Measurements from ENCODE around the gene ZNF580.

The ZNF580 gene

DNA sequence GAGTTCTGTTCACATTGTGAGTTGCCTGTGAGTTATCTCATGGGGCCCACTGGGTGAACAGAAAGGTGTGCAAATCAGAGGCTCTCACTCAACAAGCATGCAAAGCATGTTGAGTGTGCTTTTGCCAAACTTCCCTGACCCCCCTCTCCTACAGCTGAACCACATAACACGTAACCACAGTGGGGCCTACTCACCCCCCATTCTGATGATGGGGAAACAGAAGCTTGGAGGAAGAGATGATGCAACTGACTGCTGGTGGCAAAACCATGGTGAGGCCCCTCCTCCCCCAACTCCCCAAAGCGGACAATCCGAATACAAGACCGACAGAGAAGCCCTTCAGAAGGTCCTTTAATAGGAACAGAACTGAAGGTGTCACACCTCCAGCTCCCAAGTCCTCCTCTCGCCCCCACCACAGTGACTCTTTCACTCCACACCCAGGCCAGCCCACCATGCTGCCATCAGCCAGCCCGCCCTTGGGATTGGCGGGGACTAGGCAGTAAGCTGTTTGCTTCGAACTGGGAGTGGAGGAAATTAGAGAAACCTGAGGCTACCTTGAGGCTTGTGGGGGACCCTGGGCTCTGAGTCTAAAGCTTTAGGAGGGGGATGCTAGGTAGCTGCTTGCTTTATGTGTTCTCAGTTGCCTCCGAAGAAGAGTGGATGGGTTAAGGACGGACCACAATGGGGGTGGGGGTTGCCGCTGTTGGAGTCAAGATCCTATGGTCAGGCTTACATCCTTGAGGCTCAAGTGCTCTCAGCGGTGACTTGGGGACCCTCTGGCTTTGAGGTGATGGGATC, 20.2 kb upstream of the ZNF580 start:
- TF ChIP-seq, protein P1, sequence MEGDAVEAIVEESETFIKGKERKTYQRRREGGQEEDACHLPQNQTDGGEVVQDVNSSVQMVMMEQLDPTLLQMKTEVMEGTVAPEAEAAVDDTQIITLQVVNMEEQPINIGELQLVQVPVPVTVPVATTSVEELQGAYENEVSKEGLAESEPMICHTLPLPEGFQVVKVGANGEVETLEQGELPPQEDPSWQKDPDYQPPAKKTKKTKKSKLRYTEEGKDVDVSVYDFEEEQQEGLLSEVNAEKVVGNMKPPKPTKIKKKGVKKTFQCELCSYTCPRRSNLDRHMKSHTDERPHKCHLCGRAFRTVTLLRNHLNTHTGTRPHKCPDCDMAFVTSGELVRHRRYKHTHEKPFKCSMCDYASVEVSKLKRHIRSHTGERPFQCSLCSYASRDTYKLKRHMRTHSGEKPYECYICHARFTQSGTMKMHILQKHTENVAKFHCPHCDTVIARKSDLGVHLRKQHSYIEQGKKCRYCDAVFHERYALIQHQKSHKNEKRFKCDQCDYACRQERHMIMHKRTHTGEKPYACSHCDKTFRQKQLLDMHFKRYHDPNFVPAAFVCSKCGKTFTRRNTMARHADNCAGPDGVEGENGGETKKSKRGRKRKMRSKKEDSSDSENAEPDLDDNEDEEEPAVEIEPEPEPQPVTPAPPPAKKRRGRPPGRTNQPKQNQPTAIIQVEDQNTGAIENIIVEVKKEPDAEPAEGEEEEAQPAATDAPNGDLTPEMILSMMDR (IDR thresholded peaks at IDR 0.05; ENCODE audit: extremely low read depth, missing control alignments): no peak
- no peak for DNase-seq (ENCODE audit: low spot score)

- TF ChIP-seq, protein P1 (IDR thresholded peaks at IDR 0.05; ENCODE audit: extremely low read depth, missing control alignments): no peak
- no peak for DNase-seq (ENCODE audit: low spot score)
Observed at GRCh38 chr19:55621205-55621672, 19.6 kb upstream of the ZNF580 start.

- no peak for DNase-seq (ENCODE audit: low spot score)
- TF ChIP-seq, protein P1 (IDR thresholded peaks at IDR 0.05; ENCODE audit: extremely low read depth, missing control alignments): no peak
Observed at GRCh38 chr19:55621673-55622231, 19.1 kb upstream of the ZNF580 start.

DNA sequence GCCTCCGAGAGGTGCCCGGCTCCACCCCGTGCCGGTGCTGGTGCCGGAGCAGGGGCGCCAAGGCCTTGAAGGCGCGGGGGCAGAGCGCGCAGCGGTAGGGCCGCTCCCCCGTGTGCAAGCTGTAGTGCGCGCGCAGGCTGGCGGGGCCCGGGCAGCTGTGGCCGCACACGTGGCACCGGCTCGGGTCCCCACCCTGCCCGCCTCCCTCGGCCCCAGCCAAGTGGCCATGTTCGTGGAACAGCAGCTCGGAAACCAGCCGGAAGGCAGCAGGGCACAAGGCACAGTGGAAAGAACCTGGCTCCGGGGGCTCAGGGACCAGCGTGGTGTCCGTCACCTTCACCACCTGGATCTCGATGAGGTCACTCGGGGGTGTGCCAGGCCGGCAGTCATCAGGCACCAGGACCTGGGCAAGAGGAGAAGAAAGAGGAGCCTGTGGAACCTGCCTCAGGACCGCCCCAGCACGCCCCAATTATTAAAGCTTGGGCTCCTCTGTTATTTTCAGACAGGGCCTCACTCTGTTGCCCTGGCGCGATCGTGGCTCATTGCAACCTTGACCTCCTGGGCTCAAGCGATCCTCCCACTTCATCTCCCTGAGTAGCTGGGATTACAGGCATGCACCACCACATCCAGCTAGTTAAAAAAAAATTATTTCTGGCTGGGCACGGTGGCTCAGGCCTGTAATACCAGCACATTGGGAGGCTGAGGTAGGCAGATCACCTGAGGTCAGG, 18.4 kb upstream of the ZNF580 start:
- TF ChIP-seq, protein P1 (IDR thresholded peaks at IDR 0.05; ENCODE audit: extremely low read depth, missing control alignments): no peak

GRCh38 chr19:55623130-55623529, 17.7 kb upstream of the ZNF580 start:
- TF ChIP-seq, protein P1 (IDR thresholded peaks at IDR 0.05; ENCODE audit: extremely low read depth, missing control alignments): no peak
- DNase-seq (ENCODE audit: low spot score): no peak

More for the DNA sequence above, 18.4 kb upstream of the ZNF580 start:
- peak; percentile 33 for DNase-seq (ENCODE audit: low spot score)

GRCh38 chr19:55623561-55623960, 17.2 kb upstream of the ZNF580 start:
- no peak for DNase-seq (ENCODE audit: low spot score)

More at GRCh38 chr19:55623561-55623960, 17.2 kb upstream of the ZNF580 start:
- TF ChIP-seq, protein P1 (IDR thresholded peaks at IDR 0.05; ENCODE audit: extremely low read depth, missing control alignments): no peak
